Smooth muscle cell (in vitro differentiated cells): Measurements from ENCODE around the gene SCN4A. TPM values are rescaled to one million over a fixed set of nuclear protein-coding genes. Genes with fewer than 3 reads are reported as not detected.

Source experiments
- DNase-seq: peaks from one replicate; lab custom pipeline; 2025; ENCODE audit not compliant: unreplicated experiment; lab: John Stamatoyannopoulos, UW
- H2AFZ ChIP-seq: fragments of 200-600 bp; sonication (generic); 2 replicates; pipeline ENCODE4 v1.6.0; 2016; ENCODE audit warnings: antibody characterized with exemption, low read depth, mild to moderate bottlenecking
- H3F3A ChIP-seq: fragments of 200-600 bp; sonication (generic); 2 replicates; pipeline ENCODE4 v1.6.0; 2017; ENCODE audit warnings: antibody characterized with exemption, low read depth
- H3K27ac ChIP-seq: fragments of 200-600 bp; sonication (generic); 2 replicates; pipeline ENCODE4 v1.5.1; 2016; ENCODE audit warnings: low read depth, mild to moderate bottlenecking
- H3K27me3 ChIP-seq: fragments of 200-600 bp; sonication (generic); 2 replicates; pipeline ENCODE4 v1.6.1; 2016; ENCODE audit warnings: low read depth, mild to moderate bottlenecking
- H3K36me3 ChIP-seq: fragments of 200-600 bp; sonication (generic); 2 replicates; pipeline ENCODE4 v1.5.1; 2016; ENCODE audit warnings: low read depth
- H3K4me1 ChIP-seq: fragments of 200-600 bp; sonication (generic); 2 replicates; pipeline ENCODE4 v1.5.1; 2016; ENCODE audit warnings: low read depth
- H3K4me2 ChIP-seq: fragments of 200-600 bp; sonication (generic); 2 replicates; pipeline ENCODE4 v1.6.0; 2016; ENCODE audit warnings: mild to moderate bottlenecking
- H3K4me3 ChIP-seq: fragments of 200-600 bp; sonication (generic); 2 replicates; pipeline ENCODE4 v1.5.1; 2016; ENCODE audit warnings: mild to moderate bottlenecking
- H3K79me2 ChIP-seq: fragments of 200-600 bp; sonication (generic); 2 replicates; pipeline ENCODE4 v1.6.0; 2016; ENCODE audit warnings: low read depth, mild to moderate bottlenecking
- H3K9ac ChIP-seq: fragments of 200-600 bp; sonication (generic); 2 replicates; pipeline ENCODE4 v1.6.0; 2016; ENCODE audit warnings: low read depth
- H3K9me3 ChIP-seq: fragments of 200-600 bp; sonication (generic); replicated peaks from 2 replicates; pipeline ENCODE4 v1.5.1; 2016; ENCODE audit warnings: low read depth
- H4K20me1 ChIP-seq: fragments of 200-600 bp; sonication (generic); 2 replicates; pipeline ENCODE4 v1.6.0; 2016; ENCODE audit warnings: low read depth
- CTCF ChIP-seq: fragments of 200-600 bp; sonication (generic); IDR thresholded peaks from 2 replicates; pipeline ENCODE4 v1.5.1; 2017; ENCODE audit warnings: borderline replicate concordance, mild to moderate bottlenecking, antibody characterized with exemption; ENCODE audit not compliant: insufficient read depth, poor library complexity, severe bottlenecking
- WGBS: methylation state at CpG from one replicate; pipeline ENCODE4 v1.1.7; 2016; ENCODE audit warnings: low lambda C conversion rate; 5-methylcytosine and 5-hydroxymethylcytosine counted together
- polyA plus RNA-seq: library from polyadenylated mRNA; unstranded; fragments of >200 nt; fragmentation: Nextera tagmentation; extraction: Ambion mirVana; gene quantifications from 2 replicates; pipeline ENCODE4 v1.2.1, GENCODE V29; 2016
- total RNA-seq: library from RNA; depleted of rRNA; stranded (reverse); fragments of >200 nt; gene quantifications from 2 replicates; pipeline ENCODE4 v1.2.3, GENCODE V29; 2014

Gene SCN4A
- total and polyA plus RNA-seq, 2 experiments from 2014 or later, result under 0.01 TPM; not detected in 1

DNA sequence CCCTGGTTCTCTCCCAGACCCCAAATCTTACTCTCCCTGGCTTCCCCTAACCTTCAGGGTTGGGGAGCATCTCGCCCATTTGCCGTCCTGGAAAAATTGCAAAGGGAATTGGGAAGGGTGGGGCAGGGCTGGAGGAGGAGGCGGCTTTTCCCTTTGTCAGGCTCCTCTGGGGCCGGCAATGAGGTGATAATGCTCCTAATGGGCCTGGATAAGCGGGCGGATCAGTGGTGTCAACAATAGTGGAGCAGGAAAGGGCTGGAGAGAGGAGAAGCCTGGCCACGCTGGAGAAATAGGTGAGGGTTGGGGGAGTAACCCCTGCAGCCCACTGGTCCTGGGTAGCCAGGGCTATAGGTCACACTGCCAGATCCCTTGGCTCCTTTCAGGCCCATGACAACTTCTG is 12.3 kb downstream of the SCN4A start:
- 27% methylated on average over 7 of the region's 7 CpGs for WGBS
- Histone ChIP-seq H3K9me3 (no peaks in the 10 kb centered on the region), H3K4me2 (no peak overlapping the region), H3F3A (no peaks in the 10 kb centered on the region), H3K27me3 (no peaks in the 10 kb centered on the region), H2AFZ (no peak overlapping the region), H3K27ac (no peak overlapping the region), H3K79me2 (no peaks in the 10 kb centered on the region), H3K36me3 (no peaks in the 10 kb centered on the region), H3K4me3 (no peak overlapping the region), H3K4me1 (no peaks in the 10 kb centered on the region), H4K20me1 (no peaks in the 10 kb centered on the region), H3K9ac (no peak overlapping the region)
- no peak for DNase-seq
- no peak for TF ChIP-seq CTCF

GRCh38 chr17:63960006-63960405 is 12.7 kb downstream of the SCN4A start:
- no peak for TF ChIP-seq CTCF
- Histone ChIP-seq H3K27ac (no peak overlapping the region), H3K4me3 (no peak overlapping the region), H3K4me2 (no peak overlapping the region), H4K20me1 (no peaks in the 10 kb centered on the region), H2AFZ (no peak overlapping the region), H3K27me3 (no peaks in the 10 kb centered on the region), H3K9me3 (no peaks in the 10 kb centered on the region), H3K36me3 (no peaks in the 10 kb centered on the region), H3K79me2 (no peaks in the 10 kb centered on the region), H3K4me1 (no peaks in the 10 kb centered on the region), H3F3A (no peaks in the 10 kb centered on the region), H3K9ac (no peak overlapping the region)
- DNase-seq, result no peak
- 73% methylated on average over 9 of the region's 9 CpGs for WGBS

- H3K9me3 ChIP-seq, result no peaks in the 10 kb centered on the region
- no peaks in the 10 kb centered on the region for H3K79me2 ChIP-seq
- H4K20me1 ChIP-seq, result no peaks in the 10 kb centered on the region
- 95% methylated on average over 5 of the region's 5 CpGs for WGBS
- H3K4me1 ChIP-seq, result no peaks in the 10 kb centered on the region
- DNase-seq, result no peak
- H3K27ac ChIP-seq, result no peak overlapping the region
- no peaks in the 10 kb centered on the region for H3F3A ChIP-seq
- no peak overlapping the region for H3K4me2 ChIP-seq
- no peaks in the 10 kb centered on the region for H3K27me3 ChIP-seq
- H3K9ac ChIP-seq, result no peak overlapping the region
- H2AFZ ChIP-seq, result no peak overlapping the region
- H3K4me3 ChIP-seq, result no peak overlapping the region
- H3K36me3 ChIP-seq, result no peaks in the 10 kb centered on the region
- no peak for TF ChIP-seq CTCF
Measured at GRCh38 chr17:63956296-63956920, 16.3 kb downstream of the SCN4A start.

DNA sequence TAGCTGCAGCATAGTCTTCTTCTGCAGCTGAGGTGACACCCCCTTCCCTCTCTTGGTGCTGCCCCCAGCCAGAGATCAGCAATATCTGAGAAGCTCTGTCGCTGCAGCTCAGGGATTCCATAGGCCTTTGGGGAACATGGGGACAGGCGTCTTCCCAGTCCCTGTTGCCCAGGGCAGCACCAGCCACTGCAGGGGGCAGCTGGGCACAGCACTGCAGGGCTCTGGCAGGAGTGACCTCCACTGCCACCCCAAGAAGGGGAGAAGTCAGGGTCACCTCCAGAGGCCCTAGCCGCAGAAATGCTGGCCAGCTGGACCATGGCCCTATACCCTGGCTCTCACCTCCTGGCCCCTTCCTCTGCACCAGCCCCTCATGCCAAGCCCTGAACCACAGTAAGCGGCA is 16.9 kb downstream of the SCN4A start:
- 87% methylated on average over 4 of the region's 4 CpGs for WGBS
- Histone ChIP-seq H3K4me1 (no peaks in the 10 kb centered on the region), H3K9me3 (no peaks in the 10 kb centered on the region), H3F3A (no peaks in the 10 kb centered on the region), H3K79me2 (no peaks in the 10 kb centered on the region), H3K36me3 (no peaks in the 10 kb centered on the region), H4K20me1 (no peaks in the 10 kb centered on the region), H3K4me3 (no peak overlapping the region), H3K4me2 (no peak overlapping the region), H3K27ac (no peak overlapping the region), H2AFZ (no peak overlapping the region), H3K27me3 (no peaks in the 10 kb centered on the region), H3K9ac (no peak overlapping the region)
- TF ChIP-seq CTCF, result no peak
- no peak for DNase-seq
